ENCODE data around the gene TVP23A.

DNA sequence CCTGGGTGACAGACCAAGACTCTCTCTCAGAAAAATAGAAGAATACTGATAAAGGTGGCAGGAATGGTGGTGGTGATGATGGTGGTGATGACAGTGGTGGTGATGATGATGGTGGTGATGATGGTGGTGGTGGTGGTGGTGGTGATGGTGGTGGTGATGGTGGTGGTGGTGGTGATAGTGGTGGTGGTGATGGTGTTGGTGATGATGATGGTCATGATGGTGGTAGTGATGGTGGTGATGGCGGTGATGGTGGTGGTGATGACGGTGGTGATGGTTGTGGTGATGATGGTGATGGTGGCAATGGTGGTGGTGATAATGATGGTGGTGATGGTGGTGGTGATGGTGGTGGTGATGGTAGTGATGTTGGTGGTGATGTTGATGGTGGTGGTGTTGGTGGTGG lies 40.4 kb upstream of the TVP23A start:
- TF ChIP-seq, protein P1, sequence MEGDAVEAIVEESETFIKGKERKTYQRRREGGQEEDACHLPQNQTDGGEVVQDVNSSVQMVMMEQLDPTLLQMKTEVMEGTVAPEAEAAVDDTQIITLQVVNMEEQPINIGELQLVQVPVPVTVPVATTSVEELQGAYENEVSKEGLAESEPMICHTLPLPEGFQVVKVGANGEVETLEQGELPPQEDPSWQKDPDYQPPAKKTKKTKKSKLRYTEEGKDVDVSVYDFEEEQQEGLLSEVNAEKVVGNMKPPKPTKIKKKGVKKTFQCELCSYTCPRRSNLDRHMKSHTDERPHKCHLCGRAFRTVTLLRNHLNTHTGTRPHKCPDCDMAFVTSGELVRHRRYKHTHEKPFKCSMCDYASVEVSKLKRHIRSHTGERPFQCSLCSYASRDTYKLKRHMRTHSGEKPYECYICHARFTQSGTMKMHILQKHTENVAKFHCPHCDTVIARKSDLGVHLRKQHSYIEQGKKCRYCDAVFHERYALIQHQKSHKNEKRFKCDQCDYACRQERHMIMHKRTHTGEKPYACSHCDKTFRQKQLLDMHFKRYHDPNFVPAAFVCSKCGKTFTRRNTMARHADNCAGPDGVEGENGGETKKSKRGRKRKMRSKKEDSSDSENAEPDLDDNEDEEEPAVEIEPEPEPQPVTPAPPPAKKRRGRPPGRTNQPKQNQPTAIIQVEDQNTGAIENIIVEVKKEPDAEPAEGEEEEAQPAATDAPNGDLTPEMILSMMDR (IDR thresholded peaks at IDR 0.05 in 8 of 11, conservative IDR thresholded peaks at IDR 0.05 in 3 of 11): no peak
- TF ChIP-seq POLR2AphosphoS5 (IDR thresholded peaks at IDR 0.05): no peak
- no peak for TF ChIP-seq POLR2A (IDR thresholded peaks at IDR 0.05)

All from spleen (tissue), 7 donors.